ENCODE results near the gene SYNDIG1L.

DNA sequence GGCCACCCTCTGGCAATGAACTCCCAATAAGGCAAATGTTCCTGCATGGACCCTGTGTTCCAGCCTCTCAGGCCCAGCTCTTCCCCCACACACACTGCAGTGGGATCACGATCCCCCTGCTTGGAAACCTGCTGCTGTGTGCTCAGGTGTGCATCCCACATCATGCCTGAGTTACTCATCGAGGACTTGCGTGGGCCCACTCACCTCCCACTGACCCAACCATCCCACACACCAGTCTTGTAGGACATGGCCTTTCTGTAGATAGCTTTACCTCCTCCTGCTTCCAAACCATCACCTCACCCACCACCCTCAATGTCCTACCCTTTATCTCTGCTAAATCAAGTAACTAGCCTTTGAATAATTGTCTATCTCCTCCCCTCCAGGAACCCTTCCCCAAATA lies 42.5 kb upstream of the SYNDIG1L start:
- TF ChIP-seq, protein P1, sequence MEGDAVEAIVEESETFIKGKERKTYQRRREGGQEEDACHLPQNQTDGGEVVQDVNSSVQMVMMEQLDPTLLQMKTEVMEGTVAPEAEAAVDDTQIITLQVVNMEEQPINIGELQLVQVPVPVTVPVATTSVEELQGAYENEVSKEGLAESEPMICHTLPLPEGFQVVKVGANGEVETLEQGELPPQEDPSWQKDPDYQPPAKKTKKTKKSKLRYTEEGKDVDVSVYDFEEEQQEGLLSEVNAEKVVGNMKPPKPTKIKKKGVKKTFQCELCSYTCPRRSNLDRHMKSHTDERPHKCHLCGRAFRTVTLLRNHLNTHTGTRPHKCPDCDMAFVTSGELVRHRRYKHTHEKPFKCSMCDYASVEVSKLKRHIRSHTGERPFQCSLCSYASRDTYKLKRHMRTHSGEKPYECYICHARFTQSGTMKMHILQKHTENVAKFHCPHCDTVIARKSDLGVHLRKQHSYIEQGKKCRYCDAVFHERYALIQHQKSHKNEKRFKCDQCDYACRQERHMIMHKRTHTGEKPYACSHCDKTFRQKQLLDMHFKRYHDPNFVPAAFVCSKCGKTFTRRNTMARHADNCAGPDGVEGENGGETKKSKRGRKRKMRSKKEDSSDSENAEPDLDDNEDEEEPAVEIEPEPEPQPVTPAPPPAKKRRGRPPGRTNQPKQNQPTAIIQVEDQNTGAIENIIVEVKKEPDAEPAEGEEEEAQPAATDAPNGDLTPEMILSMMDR (IDR thresholded peaks at IDR 0.05) = no peak
- TF ChIP-seq POLR2A (IDR thresholded peaks at IDR 0.05) = no peak

All from lower leg skin (tissue), 3 donors.